Stimulated activated CD4-positive, alpha-beta T cell treated with anti-CD3 and anti-CD28 coated beads, TNF-alpha, amount 100 ng/mL, for 48 hours (primary cell): ENCODE results near the gene GKN2.
A peak's percentile ranks its signal among the peaks of the same experiment; 100 is the strongest.
"Not testable (repeated sequence)": the region's sequence is repeated elsewhere in the genome, so short reads cannot be mapped to it uniquely, and the experiment has no call there.

Source experiments
- DNase-seq, 3 donors: peaks; one replicate each; pipeline ENCODE4 v3.0.0-alpha.2; 2020; ENCODE audit warnings: low read depth in 3 of 3

Gene GKN2

GRCh38 chr2:68920481-68921170, 32.1 kb downstream of the GKN2 start:
- no peak for DNase-seq

DNA sequence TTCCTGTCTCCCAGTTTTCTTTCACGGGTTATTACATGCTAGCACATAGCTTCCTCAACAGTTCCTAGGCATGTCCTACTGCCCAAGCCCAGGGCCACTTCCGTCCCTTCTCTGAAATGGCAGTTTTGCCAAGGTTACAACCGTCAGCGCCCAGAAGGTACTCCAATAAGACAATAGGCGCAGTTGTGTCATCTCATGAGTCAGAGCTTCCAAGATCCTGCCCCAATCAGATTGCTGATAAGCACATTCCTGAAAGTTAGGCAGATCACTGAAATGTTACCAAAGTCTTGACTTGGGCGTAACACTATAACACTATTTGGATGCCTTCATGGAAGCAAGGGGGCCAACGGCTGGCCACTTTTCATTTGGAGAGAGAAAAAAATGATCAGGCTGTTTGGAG, 34.2 kb downstream of the GKN2 start:
- DNase-seq, result no peak

- DNase-seq, result no peak
Measured at GRCh38 chr2:68917034-68917718, 35.5 kb downstream of the GKN2 start.

- no peak for DNase-seq
Measured at GRCh38 chr2:68916226-68916625, 36.5 kb downstream of the GKN2 start.

DNA sequence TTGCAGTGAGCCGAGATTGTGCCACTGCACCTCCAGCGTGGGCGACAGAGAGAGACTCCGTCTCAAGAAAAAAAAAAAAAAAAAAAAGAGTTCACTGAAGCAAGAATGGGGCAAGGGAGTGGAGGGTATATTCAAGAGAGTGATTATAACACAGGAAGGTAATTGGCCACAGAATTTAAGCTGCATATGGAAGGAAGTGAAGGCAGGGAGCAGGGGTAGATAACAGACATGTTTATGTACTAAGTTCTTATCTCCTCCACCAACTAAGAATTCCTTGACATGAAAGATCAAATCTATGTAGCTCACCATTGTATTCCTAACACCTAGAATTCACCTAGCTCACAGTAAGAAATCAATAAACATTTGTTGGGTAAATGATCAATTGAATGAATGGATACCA, 37.3 kb downstream of the GKN2 start:
- no peak for DNase-seq

DNA sequence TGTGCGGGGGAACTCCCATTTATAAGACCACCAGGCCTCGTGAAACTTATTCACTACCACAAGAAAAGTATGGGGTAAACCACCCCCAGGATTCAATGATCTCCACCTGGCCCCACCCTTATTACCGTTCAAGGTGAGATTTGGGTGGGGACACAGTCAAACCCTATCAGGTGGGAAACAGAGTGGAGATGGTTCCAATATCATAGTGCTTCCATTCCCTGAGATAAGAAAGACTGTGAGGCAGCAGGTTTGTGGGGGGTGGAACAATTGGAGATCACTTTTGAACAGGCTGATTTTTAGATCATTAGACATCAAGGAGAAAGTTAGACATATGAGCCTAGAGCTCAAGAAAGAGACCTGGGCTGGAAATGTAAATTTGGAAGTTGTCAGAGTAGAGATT, 39.3 kb downstream of the GKN2 start:
- no peak for DNase-seq

DNA sequence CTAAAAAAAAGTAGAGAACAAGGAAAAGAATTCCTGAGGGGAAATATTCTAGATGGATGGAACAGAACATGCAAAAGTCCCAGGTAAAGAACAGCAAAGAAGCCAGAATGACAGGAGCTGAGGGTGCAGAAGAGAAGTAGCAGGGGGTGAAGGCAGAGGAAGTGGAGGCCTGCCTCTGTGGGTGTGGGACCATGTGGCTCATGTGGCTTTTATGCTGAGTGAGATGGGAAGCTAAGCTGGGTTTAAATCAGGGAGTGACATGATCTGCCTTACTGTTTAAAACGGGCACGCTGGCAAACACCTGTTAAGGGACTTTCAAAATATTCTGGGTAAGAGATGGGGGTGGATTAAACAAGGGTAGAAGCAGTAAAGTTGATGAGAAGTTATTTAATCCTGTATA, 40.0 kb downstream of the GKN2 start:
- DNase-seq, result no peak

- DNase-seq, result no peak
Measured at GRCh38 chr2:68912111-68912510, 40.6 kb downstream of the GKN2 start.

DNA sequence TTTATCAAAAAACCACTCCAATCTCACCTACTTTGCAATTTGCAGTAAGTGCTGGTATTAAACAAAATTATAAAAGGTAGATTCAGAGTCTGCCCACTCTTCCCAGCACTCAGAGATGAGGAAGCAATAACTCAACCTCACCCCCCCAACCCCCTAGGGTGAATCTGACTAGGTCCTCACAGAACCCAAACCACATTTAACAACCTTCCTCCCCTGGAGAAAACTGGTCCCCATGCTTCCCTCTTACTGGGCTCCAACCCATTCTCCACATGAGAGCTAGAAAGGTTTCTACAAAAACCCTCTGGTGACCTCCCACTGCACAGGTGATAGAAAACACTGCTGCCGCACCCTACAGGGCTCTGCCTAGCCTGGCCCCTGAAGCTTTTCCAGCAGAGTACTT, 41.0 kb downstream of the GKN2 start:
- no peak for DNase-seq

- no peak for DNase-seq
Measured at GRCh38 chr2:68911246-68911645, 41.4 kb downstream of the GKN2 start.

- peak; percentile 48 to 78 (median 50) for DNase-seq
Measured at GRCh38 chr2:68909793-68910674, 42.7 kb downstream of the GKN2 start.

- DNase-seq, result peak; percentile 54 to 82 (median 71)
Measured at GRCh38 chr2:68908392-68908970, 44.2 kb downstream of the GKN2 start.

DNA sequence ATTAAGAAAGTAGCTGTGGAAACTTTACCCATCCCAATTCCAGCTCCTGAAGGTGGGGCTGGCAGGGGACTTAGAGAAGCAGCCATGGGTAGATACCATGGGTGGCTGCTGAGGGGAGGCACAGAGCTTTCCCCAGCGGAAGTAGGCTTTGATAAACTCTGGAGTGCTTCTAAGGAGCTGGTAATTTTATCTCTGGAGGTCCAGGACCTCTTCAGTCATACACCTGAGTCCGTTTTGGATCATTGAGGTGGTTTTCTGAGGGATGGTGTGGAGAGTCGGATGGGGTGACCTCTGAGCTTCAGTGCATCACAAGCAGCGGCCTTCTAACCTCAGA, 44.8 kb downstream of the GKN2 start:
- no peak for DNase-seq

DNA sequence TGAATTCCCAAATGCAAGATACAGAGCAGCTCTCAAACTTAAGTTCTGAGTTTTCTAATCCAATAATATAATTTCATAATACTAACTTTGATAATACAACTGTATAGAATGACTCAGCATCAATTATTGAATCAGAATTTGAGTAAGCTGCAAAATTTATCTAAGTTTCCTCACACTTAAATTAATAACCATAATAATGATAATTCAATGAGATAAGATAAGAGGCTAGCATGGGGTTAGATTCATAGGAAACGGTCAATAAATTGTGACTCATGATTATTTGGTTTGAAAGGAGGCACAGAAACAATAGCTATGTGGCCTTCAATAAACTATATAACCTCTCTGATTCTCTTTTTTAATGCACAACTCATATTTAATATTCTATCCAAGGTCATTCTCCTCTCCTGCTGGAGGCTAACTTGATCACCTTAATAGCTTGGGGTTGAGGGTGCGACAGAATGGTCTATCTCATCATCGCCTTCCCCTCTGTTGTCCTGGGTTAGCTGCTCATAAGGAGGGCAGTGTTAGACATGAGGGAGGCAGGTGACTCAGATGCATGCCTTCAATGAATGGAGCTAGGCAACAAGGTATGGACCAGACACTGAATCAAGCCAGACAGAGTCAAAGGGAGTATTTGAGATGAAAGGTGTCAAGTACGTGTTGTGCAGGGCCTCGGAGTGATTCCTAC, 45.3 kb downstream of the GKN2 start:
- DNase-seq, result no peak

DNA sequence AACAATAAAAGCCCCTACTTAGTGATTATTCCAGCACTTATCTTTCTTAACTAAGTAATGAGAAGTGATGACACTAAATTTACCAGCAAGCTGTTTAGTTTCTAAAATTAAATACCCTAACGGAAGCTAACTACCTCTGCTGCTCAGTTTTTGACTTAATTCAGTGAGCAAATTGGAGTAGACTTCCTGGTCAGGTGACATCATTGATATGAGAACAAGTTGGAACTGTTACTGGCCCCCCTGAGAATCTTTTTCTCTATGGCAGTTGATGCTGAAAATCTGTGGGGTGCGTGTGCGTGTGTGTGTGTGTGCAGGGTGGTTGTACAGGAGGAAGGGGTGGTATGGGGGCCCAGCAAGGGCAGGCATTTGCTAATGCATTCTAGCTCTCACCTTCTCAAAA, 46.0 kb downstream of the GKN2 start:
- DNase-seq, result no peak

- no peak for DNase-seq
Measured at GRCh38 chr2:68905116-68905515, 47.6 kb downstream of the GKN2 start.

GRCh38 chr2:68901561-68901960, 51.1 kb downstream of the GKN2 start:
- no peak for DNase-seq

DNA sequence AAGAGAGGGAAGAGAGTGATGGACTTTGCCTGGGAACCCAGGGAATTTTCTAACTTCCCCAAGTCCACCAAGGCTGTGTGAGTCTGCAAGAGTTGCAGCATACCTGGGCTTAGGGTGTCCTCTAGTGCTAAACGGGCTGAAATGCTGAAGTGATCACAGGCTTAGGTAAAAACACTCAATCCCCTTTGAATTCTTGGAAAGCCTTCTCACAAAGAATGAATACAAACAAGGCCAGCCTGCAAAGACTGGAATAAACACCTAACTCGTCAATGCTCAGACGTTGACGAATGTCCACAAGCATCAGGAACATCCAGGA, 51.5 kb downstream of the GKN2 start:
- DNase-seq, result no peak

GRCh38 chr2:68900496-68901198, 52.0 kb downstream of the GKN2 start:
- DNase-seq, result no peak

DNA sequence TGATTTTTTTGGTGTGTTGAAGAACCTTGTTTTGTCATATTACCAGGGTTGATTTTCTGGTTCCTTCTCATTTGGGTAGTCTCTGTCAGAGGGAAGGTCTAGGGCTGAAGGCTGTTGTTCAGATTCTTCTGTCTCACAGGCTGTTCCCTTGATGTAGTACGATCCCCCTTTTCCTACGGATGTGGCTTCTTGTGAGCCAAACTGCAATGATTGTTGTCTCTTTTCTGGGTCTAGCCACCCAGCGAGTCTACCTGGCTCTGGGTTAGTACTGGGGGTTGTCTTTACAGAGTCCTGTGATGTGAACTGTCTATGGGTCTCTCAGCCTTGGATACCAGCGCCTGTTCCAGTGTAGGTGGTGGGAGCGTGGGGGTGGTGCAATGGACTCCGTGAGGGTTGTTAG, 56.7 kb downstream of the GKN2 start:
- not testable (repeated sequence) for DNase-seq
